H1 (cell line): ENCODE measurements around the gene SETX. TPM values are rescaled to one million over a fixed set of nuclear protein-coding genes. Genes with fewer than 3 reads are reported as not detected.
A peak's percentile ranks its signal among the peaks of the same experiment; 100 is the strongest.

ENCODE experiments used
- ASH2L ChIP-seq: fragments of 200-600, 300-600 bp; sonication (generic); IDR thresholded peaks from one replicate; pipeline ENCODE4 v1.7.1; 2017; ENCODE audit warnings: low read length
- CHD1 ChIP-seq: IDR thresholded peaks from 2 replicates; pipeline ENCODE4 v1.6.1; 2012; ENCODE audit warnings: low read depth, low read length, improper control_type of control experiment
- CHD7 ChIP-seq: fragments of 300-600 bp; sonication (generic); IDR thresholded peaks from 2 replicates; pipeline ENCODE4 v1.7.1; 2012; ENCODE audit warnings: low read length, moderate library complexity, mild to moderate bottlenecking, inconsistent platforms; ENCODE audit not compliant: insufficient replicate concordance
- GABPA ChIP-seq: IDR thresholded peaks from 2 replicates; pipeline ENCODE4 v1.6.1; 2011; ENCODE audit warnings: mild to moderate bottlenecking, low read length, moderate library complexity, borderline replicate concordance; ENCODE audit not compliant: insufficient read depth
- KDM4A ChIP-seq: IDR thresholded peaks from one replicate; pipeline ENCODE4 v1.7.1; 2012; ENCODE audit warnings: low read depth, mild to moderate bottlenecking, moderate library complexity, low read length, inconsistent platforms; ENCODE audit not compliant: severe bottlenecking
- KDM5A ChIP-seq: fragments of 200-600 bp; IDR thresholded peaks from 2 replicates; pipeline ENCODE4 v1.7.1; 2012; ENCODE audit warnings: mild to moderate bottlenecking, low read length, inconsistent platforms, mixed read lengths
- MAFK ChIP-seq: IDR thresholded peaks from 2 replicates; pipeline ENCODE4 v1.6.1; 2012; ENCODE audit warnings: low read depth, mild to moderate bottlenecking, improper control_type of control experiment, low read length
- PHF8 ChIP-seq: fragments of 200-600 bp; sonication (generic); conservative IDR thresholded peaks from 2 replicates; pipeline ENCODE4 v1.7.1; 2012; ENCODE audit warnings: low read depth, mild to moderate bottlenecking, inconsistent platforms, low read length, moderate library complexity
- POLR2A ChIP-seq, 2 experiments: IDR thresholded peaks; 1 replicate in 1 of 2; 2 replicates in 1 of 2; pipeline ENCODE4 v1.6.1; 2011; ENCODE audit warnings: low read depth in 2 of 2, low read length in 2 of 2, mild to moderate bottlenecking in 2 of 2; ENCODE audit errors: control extremely low read depth in 1 of 2
- SIRT6 ChIP-seq: IDR thresholded peaks from one replicate; pipeline ENCODE4 v1.7.1; 2012; ENCODE audit warnings: low read length, inconsistent platforms
- TAF7 ChIP-seq: optimal IDR thresholded peaks from 2 replicates; pipeline ENCODE3; 2011; ENCODE audit warnings: low read depth, mild to moderate bottlenecking, inconsistent platforms, low read length, moderate library complexity, borderline replicate concordance
- polyA plus RNA-seq, 7 experiments: library from polyadenylated mRNA; depleted of rRNA in 3 of 7; stranded (reverse) in 5 of 7; unstranded in 2 of 7; fragments of >200 nt in 5 of 7; fragments of 200-250 nt in 2 of 7; gene quantifications; 1 replicate in 5 of 7; 2 replicates in 1 of 7; 4 replicates in 1 of 7; pipeline versions ENCODE4 v1.2.1 to v1.2.3, GENCODE V29; 2011 to 2013; ENCODE audit warnings: missing spikeins in 2 of 7, mixed read lengths in 2 of 7
- total RNA-seq: library from RNA; stranded (reverse); fragmentation: NEBNext Ultra II Directional; extraction: Animal tissue kit (Norgen Biotek cat#: 25700); gene quantifications from 2 replicates; pipeline ENCODE4 v1.2.1, GENCODE V29; 2021

SETX gene
- total and polyA plus RNA-seq, 2 of the 8 experiments (the other 6 are each of a cell fraction or from before 2014, with no cell fraction given) = 15.1 to 37.9 TPM

DNA sequence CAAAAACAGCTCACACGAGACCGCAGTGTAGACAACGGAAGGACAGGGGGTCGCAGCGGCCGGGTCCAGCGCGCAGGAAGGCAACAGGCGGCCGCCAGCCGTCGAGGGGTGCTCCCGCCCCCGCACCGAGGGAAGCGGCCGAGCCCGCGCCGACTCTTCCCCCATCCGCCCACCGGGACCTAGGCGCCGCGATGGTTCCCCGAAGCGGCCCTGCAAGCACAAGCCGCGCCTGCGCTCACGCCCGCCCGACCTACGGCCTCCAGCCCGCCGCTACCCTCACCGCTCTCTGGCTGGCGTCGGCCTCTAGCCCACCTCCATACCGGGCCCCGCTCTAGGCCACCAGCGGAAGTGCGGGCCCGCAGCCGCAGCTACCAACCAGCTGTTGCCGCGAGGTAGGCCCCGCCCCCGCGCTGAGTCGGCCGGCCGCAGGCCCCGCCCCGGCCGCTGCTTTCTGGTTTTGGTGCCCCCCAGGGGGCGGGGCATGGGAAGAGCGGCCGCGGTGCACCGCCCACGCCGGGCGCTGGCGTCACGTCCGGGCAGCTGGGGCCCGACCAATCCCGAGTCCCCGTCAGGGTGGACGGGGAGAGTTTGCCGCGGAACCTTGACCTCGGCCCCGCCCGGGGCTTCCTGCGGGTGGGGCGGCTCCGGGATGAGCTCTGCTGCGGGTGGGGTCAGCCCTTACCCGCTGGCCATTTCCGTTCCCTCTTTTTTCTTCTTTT is at the start of gene SETX (continued):
- TF ChIP-seq TAF7 = peak; percentile 59
- peak; percentile 72; the same call in 1 of the 2 replicates for TF ChIP-seq GABPA
- peak; percentile 77 for TF ChIP-seq KDM4A
- no peak for TF ChIP-seq CHD7
- no peak for TF ChIP-seq MAFK
- no peak for TF ChIP-seq CHD1
- peak; percentile 96 for TF ChIP-seq PHF8
- peak; percentile 90 to 92 for TF ChIP-seq POLR2A (IDR thresholded peaks at IDR 0.05; ENCODE audit: control extremely low read depth in 1 of 2, low read depth in 2 of 2, low read length in 2 of 2)
- TF ChIP-seq SIRT6 = no peak
- TF ChIP-seq KDM5A = 0 out of 2 replicates have a peak, but pooled peaks have one; percentile 24
- TF ChIP-seq ASH2L = peak; percentile 40
